Testis (tissue), 2 donors: ENCODE measurements around the gene KCNQ1.

Experiments used
- POLR2A ChIP-seq: fragments of 450-650 bp; IDR thresholded peaks from one replicate; pipeline ENCODE4 v1.6.1; 2017; ENCODE audit warnings: antibody characterized with exemption, mild to moderate bottlenecking, moderate library complexity
- TF ChIP-seq, protein P1 (sequence below), 3 experiments: fragments of 450-650 bp in 2 of 3; fragments of 200-600 bp in 1 of 3; sonication (generic) in 1 of 3; IDR thresholded peaks; one replicate each; pipeline ENCODE4 v1.5.1; 2016 to 2019; ENCODE audit warnings: antibody characterized with exemption in 3 of 3, mild to moderate bottlenecking in 2 of 3, moderate library complexity in 1 of 3

DNA sequence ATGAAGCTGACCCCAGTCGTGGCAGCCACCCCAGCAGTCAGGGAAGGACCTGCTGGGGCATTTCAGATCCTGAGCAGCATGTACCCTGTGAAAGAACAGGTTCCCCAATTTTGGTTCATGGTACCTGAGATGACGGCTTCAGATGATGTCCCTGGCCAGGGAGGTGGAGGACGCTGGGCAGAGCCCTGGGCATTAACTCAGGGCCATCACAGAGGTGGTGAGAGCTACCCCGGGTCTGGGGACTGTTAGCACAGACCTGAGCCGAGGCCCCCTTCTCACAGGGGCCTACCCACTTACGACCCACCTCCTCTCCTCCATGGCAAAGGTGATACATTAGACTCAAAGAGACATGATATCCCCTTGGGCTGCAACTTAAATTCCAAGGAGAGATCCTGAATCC lies 372.6 kb downstream of the KCNQ1 start:
- TF ChIP-seq, protein P1, sequence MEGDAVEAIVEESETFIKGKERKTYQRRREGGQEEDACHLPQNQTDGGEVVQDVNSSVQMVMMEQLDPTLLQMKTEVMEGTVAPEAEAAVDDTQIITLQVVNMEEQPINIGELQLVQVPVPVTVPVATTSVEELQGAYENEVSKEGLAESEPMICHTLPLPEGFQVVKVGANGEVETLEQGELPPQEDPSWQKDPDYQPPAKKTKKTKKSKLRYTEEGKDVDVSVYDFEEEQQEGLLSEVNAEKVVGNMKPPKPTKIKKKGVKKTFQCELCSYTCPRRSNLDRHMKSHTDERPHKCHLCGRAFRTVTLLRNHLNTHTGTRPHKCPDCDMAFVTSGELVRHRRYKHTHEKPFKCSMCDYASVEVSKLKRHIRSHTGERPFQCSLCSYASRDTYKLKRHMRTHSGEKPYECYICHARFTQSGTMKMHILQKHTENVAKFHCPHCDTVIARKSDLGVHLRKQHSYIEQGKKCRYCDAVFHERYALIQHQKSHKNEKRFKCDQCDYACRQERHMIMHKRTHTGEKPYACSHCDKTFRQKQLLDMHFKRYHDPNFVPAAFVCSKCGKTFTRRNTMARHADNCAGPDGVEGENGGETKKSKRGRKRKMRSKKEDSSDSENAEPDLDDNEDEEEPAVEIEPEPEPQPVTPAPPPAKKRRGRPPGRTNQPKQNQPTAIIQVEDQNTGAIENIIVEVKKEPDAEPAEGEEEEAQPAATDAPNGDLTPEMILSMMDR (IDR thresholded peaks at IDR 0.05) = no peak
- TF ChIP-seq POLR2A = no peak
